GM21786 (cell line): ENCODE measurements around the gene GPR37.

Source experiments
- ATAC-seq: cut with Tn5 transposase; IDR thresholded peaks from one replicate; pipeline ENCODE4 v1.9.1; 2021; ENCODE audit not compliant: unreplicated experiment

The GPR37 gene

DNA sequence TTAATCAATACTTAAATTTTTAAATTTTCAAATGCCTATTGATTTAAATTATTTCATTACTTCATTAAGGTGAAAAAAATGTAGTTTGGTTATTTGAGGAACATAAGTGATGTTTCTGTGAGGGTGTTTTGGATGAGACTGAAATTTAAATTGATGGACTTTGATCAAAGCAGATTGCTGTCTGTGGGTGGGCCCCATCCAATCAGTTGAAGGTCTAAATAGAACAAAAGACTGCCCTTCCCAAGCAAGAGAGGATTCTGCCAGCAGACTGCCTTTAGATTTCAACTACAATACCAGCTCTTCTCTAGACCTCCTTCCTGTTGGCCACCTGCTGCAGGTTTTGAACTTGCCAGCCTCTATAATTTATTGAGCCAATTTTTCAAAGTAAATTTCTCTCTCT lies 14.5 kb upstream of the GPR37 start:
- no peak for ATAC-seq

GRCh38 chr7:124779620-124780019 lies 14.0 kb upstream of the GPR37 start:
- ATAC-seq = no peak

DNA sequence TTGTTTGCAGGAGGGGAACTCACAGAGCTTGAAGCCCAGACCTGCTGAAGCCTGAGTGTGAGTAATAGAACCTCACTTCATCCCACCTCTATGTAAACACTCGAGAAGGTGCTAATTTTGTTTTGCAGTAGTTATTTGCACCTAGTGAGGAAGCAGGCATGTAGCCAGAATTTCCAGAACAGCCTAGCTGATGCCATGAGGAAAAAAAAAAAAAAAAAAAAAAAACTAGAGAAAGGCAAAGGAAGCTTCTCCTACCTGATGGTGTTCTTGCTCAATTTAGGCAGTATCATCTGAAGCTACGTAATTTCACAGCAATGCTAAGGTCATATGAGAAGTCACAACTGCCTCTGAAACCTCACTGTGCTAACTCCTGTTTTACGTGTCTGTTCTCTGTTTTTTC lies 13.6 kb upstream of the GPR37 start:
- ATAC-seq = no peak

DNA sequence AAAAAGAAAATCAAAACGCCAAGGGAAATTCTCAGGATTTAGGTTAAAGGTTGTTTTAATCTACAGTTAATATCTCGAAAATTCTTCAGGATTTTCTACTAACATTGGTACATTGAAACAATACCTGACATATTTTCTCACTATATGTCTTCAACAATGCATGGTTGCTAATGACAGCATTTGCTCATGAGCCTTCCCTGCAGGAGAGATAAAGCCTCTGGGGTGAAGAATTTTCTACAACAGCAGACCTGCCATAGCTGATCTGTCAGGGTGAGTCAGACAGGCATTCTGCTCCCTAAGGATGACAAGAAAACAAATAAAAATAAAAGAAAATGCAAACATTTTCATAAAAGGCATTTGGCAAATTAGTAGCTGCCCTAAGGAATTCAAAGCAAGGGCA lies 11.7 kb upstream of the GPR37 start:
- ATAC-seq = no peak

- no peak for ATAC-seq
Observed at GRCh38 chr7:124776153-124776552, 10.6 kb upstream of the GPR37 start.

GRCh38 chr7:124775422-124775821 lies 9.8 kb upstream of the GPR37 start:
- ATAC-seq = no peak

DNA sequence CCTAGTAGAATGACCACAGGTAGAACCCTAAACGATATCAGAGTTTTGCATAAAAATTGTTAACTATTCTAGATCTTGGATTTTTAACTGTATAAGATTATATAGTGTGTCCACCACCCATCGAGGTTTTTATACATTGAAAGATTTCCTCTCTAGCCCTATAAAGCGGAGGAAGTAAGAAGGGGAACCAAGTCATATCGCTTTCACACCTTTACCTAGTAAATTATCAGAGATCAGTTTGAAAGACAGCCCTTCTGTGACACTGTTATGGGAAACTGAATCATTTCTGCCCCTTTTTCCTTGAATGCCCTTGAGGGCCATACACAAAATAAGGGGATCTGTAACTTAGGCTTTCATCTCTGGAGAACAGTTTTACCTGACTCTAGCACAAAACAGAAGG lies 8.3 kb upstream of the GPR37 start:
- ATAC-seq = no peak

GRCh38 chr7:124773339-124773738 lies 7.7 kb upstream of the GPR37 start:
- no peak for ATAC-seq

DNA sequence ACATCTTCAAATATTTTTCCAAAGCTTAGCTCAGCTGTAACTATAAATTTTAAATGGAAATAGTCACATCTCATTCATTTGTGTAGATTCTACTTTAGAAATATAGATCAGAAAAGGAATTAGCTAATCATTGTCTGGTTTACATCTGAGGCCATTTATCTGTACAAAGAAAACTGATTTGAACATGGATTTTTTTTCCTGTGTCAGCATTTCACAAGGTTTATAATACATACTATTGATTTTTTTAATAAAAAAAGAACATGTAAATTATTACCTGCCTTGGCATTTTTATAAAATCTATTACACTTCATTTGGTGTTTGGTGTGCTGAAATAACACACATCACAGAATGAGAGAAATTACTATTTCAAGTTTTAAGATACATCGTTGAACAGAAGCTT lies 3.5 kb upstream of the GPR37 start:
- no peak for ATAC-seq

DNA sequence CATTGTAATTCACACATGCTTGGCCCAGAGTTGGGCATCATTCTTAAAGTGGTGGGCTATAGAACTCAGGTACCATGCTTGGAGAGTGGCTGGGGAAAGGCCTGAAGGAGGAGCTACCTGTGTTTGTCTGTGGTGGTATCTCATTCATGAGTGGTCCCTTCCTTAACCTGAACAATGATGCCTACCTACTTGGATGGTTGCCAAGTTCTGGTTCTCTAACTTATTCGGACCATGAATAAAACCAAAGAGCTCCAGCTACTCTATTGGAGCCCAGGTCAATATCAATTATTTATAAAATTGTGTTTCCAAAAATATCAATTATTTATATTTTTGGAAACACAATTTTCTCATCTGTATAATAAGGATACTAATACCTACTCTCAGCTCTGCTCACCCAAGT lies 2.9 kb upstream of the GPR37 start:
- ATAC-seq = no peak

DNA sequence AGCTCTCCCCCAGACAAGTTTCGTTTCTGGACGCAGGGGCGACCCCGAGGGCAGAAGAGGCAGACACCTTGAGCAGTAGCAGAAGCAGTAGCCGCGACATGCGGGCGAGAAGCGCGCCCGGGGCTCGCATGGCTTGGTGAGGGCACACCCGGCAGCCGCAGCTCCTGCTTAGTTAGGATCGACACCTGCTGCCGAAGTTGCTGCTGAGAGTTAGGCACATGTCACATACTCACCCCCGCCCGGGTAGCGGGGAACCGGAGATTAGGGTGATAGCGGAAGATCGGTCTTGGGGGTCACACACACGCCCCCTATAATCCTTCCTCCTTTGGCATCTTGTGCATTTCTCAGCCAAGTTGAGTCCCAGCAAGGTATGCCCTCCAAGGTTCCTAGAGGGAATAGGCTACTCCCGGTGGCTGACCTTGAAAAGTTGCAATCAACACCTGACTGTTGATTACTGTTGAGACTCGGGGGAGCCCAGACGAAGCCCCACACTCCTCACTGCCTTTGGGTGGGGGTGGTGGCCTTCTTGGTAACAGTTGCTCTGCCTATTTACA lies 668 bp downstream of the GPR37 start:
- ATAC-seq = peak; percentile 33

DNA sequence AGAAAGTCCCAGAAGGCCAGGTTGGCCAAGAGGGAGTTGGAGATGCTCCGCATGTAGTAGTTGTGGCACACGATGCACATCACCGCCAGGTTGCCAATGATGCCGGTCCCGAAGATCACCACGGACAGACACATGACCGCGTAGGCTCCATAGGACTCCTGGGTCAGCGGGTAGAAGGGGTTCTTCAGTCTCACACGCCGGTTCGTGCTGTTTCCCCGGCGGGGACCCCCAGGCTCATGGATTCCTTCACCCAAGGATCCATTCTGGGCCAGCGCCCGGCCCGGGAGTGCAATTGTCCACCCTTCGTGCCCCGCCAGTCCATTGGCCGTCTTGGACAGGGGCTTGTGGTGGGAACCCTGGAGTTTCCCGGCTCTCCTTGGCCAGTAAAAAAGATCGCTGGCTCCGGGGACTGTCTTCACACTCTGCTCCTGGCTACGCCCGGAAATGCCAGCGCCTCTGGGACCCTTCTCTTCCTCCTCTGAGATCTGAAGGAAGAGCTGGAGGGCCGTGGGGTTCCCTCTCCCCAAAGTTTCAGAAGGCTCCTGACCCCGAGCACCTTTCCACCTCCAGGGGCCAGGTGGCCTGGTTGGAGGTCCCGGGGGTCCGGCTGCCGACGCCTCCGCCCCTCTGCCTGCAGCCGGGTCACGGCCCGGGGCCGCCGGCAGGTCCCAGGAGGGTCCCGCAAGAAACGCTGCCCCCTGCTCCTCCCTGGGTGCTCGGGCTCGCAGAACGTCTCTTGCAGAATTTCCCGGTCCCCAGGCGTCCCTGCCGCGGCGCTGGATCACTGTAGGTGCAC lies 1.3 kb downstream of the GPR37 start:
- ATAC-seq = no peak

GRCh38 chr7:124762611-124763143 lies 2.9 kb downstream of the GPR37 start:
- ATAC-seq = no peak

DNA sequence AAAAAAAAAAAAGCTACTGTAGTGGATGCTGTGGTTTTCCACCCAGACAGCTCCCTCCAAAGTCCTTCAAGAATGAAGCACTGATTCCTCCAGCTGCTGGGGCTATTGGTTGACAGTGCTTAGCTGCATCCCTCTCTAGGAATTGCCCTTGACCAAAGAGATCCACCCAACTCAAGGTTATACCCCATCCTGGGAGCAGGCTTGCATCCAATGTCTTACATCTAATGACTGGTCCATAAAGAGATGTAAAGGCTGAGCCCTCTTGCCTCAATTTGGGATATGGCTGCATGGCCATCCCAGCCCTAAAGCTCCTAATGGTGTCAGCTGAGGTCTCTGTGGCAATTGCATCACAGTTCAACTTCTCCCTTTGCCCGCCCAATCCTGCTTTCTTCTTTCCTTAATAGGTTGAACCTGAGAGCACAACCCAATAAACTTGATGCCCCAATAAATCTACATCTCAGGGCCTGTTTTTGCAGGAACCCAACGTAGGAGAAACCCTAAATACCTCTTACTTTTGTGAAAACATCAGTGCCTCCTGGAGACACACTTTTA lies 4.4 kb downstream of the GPR37 start:
- no peak for ATAC-seq

GRCh38 chr7:124758327-124758726 lies 7.3 kb downstream of the GPR37 start:
- ATAC-seq = no peak

- no peak for ATAC-seq
Observed at GRCh38 chr7:124754576-124755268, 10.9 kb downstream of the GPR37 start.

DNA sequence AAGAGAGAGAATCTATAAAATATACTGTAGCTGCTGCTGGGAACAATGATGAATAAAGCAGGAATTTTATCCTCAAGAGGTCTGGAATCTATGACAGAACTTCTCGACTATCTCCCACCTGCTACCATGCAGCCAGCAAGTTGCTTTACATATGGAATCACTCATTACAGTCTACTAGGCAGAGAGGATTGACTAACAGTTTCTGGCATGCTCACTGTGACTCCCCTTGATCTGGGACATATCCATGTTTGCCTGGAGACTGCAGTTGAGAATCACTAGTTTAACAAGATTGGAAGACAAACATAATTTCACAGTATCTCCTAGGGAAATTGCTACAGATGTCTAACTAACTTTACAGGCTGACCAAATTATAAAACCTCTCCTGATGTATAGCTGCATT lies 13.3 kb downstream of the GPR37 start:
- no peak for ATAC-seq

DNA sequence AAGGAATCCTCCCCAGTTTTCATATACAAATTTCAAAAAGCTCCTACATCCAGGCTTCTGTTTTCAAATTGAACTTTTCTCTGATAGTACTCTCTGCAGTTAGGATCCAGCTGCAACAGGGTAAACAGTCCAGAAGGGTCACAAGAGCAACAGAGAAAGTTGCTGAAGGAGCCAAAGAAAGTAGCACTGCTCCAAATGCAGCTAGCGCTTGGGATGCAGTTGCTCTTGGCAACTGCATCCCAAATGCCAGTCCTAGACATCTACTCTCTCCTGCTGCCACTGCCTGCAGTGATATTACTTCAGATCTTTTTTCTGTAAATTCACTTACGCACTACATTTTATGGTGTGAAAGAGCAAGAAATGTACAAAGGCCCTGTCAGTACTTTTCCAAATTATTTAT lies 14.6 kb downstream of the GPR37 start:
- ATAC-seq = no peak

DNA sequence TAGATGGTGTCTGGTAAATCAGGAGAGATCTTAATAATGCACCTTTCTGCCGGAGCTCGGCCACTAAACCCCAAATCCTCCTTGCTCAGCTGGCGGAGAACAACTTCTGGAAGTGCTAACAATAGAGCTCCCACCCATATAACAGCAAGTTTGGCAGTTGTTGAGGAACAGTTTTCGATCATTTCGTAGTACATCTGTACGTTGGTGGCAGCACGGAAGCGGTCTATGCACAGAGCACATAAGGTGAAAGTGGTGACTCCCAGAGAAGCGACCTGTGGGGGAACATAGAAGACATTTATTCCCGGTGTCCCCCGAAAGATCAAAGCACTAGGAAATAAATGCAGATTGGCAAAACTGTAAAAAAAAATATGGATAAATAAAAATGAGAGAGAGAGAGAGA lies 18.5 kb downstream of the GPR37 start:
- no peak for ATAC-seq

GRCh38 chr7:124738639-124739038 lies 27.0 kb downstream of the GPR37 start:
- no peak for ATAC-seq

GRCh38 chr7:124737760-124738300 lies 27.8 kb downstream of the GPR37 start:
- ATAC-seq = no peak

- no peak for ATAC-seq
Observed at GRCh38 chr7:124728610-124729009, 37.0 kb downstream of the GPR37 start.
